ENCODE results near the gene HAND1. TPM values are rescaled to one million over a fixed set of nuclear protein-coding genes. Genes with fewer than 3 reads are reported as not detected.

Gene HAND1
- polyA plus RNA-seq, 1 experiment = not detected

DNA sequence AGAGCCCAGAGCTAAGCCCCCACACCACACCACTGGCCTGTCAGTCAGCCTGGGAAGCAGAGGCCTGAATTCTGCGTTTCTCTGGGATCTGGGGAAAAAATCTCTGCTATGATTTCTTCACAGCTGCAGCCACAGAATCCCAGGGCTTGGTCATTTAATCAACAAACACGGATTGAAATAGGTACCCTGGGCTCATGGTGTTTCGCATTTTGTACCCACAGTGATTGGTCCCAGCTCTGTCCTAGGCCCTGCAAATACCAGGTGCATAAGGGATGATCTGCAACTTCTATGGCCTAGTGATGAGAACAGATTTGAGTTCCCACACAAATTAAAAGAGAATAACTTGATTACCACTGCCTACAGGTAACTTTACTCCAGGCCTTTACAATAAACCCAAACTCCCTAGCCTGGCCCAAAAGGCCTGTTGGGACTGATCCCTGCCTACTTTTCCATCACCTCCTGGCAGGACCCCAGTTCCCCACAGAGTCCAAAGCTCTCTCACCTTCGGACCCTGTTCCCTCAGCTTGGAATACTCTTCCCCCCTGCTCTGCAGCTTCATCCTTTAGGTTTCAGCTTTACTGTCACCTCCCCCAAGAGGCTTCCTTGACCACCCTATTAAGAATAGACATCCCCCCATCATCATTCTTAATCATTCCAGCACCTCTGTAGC, 46.9 kb downstream of the HAND1 start:
- TF ChIP-seq CTCF (IDR thresholded peaks at IDR 0.05; ENCODE audit: insufficient read depth, low read depth, low read length) = no peak
- no peaks in the 10 kb centered on the region for H3K36me3 ChIP-seq (ENCODE audit: control insufficient read depth, insufficient read depth, low read length)
- no peak overlapping the region for H3K4me3 ChIP-seq (ENCODE audit: low read depth, low read length)
- no peak for DNase-seq (ENCODE audit: low read depth)
- CTCF ChIA-PET = interaction anchor here (0.6 to 1.4 kb wide), 5 partner anchors 10 to 359 kb away, joined by 3 to 7 read pairs (median 4); no protein-coding TSS in a partner anchor
- no peaks in the 10 kb centered on the region for H3K27me3 ChIP-seq (ENCODE audit: control insufficient read depth, insufficient read depth, low read length)
- POLR2A ChIA-PET = no interaction called here

GRCh38 chr5:154430466-154430865, 47.6 kb downstream of the HAND1 start:
- no peaks in the 10 kb centered on the region for H3K27me3 ChIP-seq (ENCODE audit: control insufficient read depth, insufficient read depth, low read length)
- no peak overlapping the region for H3K4me3 ChIP-seq (ENCODE audit: low read depth, low read length)
- H3K36me3 ChIP-seq (ENCODE audit: control insufficient read depth, insufficient read depth, low read length) = no peaks in the 10 kb centered on the region
- ChIA-PET CTCF (interaction anchor here (0.6 to 1.4 kb wide), 7 partner anchors 9 to 358 kb away, joined by 3 to 7 read pairs (median 4); no protein-coding TSS in a partner anchor), POLR2A (no interaction called here)
- TF ChIP-seq CTCF (IDR thresholded peaks at IDR 0.05; ENCODE audit: insufficient read depth, low read depth, low read length) = no peak
- DNase-seq (ENCODE audit: low read depth) = no peak

DNA sequence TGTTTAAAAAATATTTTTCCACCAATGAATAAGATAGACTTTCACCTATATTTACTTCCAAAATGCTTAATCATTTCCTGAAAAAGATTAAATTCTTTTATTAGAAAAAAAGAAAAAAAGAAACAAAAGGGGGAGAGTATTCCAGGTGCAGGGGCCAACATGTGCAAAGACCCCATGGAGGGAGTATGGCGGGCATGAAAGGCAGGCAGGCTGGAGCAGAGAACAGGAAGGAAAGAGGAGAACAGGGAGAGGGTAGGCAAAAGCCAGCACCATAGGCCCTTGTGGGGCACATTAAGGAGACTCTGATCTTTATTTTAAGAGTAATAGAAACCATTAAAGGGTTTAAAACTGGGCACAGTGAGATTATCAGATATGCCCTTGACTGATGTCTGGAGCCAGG, 48.7 kb downstream of the HAND1 start:
- ChIA-PET CTCF (interaction anchor here (0.8 kb wide), 1 partner anchor 10 kb away, joined by 3 read pairs; no protein-coding TSS in a partner anchor), POLR2A (no interaction called here)
- no peaks in the 10 kb centered on the region for H3K36me3 ChIP-seq (ENCODE audit: control insufficient read depth, insufficient read depth, low read length)
- no peaks in the 10 kb centered on the region for H3K27me3 ChIP-seq (ENCODE audit: control insufficient read depth, insufficient read depth, low read length)
- no peak for TF ChIP-seq CTCF (IDR thresholded peaks at IDR 0.05; ENCODE audit: insufficient read depth, low read depth, low read length)
- no peak for DNase-seq (ENCODE audit: low read depth)
- H3K4me3 ChIP-seq (ENCODE audit: low read depth, low read length) = no peak overlapping the region

DNA sequence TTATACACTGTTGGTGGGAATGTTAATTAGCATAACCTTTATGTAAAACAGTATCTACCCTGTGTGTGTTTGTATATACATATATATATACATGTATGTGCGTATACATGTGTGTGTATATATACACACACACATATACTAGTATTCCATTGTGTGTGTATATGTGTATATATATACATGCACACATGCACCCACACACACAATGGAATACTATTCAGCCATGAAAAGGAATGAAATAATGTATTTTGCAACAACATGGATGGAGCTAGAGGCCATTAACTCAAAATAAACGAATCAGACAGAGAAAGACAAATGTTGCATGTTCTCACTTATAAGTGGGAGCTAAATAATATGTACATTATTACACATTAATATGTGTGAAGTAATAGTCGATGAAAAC, 49.8 kb downstream of the HAND1 start:
- Histone ChIP-seq H3K4me3 (ENCODE audit: low read depth, low read length) (no peak overlapping the region), H3K36me3 (ENCODE audit: control insufficient read depth, insufficient read depth, low read length) (no peaks in the 10 kb centered on the region), H3K27me3 (ENCODE audit: control insufficient read depth, insufficient read depth, low read length) (no peaks in the 10 kb centered on the region)
- no peak for TF ChIP-seq CTCF (IDR thresholded peaks at IDR 0.05; ENCODE audit: insufficient read depth, low read depth, low read length)
- ChIA-PET POLR2A (no interaction called here), CTCF (no interaction called here)
- no peak for DNase-seq (ENCODE audit: low read depth)

Other genes starting within 250 kb of the HAND1 start
- gene SAP30L, start 32.2 kb downstream of the HAND1 start, polyA plus RNA-seq (2011; rRNA removed) = 26.3 and 41.2 TPM in 2 replicates